ENCODE measurements around the gene LSAMP. TPM values are rescaled to one million over a fixed set of nuclear protein-coding genes. Genes with fewer than 3 reads are reported as not detected.

LSAMP gene
- polyA plus RNA-seq, 1 experiment, result 2.7 TPM

GRCh38 chr3:116145613-116146012, 299.7 kb downstream of the LSAMP start:
- ChIA-PET POLR2A (no interaction called here), CTCF (interaction anchor here (0.7 kb wide), 1 partner anchor 487 kb away, joined by 3 read pairs; no protein-coding TSS in a partner anchor)
- no peak for DNase-seq (ENCODE audit: low read depth)
- no peak for TF ChIP-seq CTCF (IDR thresholded peaks at IDR 0.05; ENCODE audit: insufficient read depth, low read depth, low read length)
- Histone ChIP-seq H3K4me3 (ENCODE audit: low read depth, low read length) (no peak overlapping the region), H3K27me3 (ENCODE audit: control insufficient read depth, insufficient read depth, low read length) (no peaks in the 10 kb centered on the region), H3K36me3 (ENCODE audit: control insufficient read depth, insufficient read depth, low read length) (no peaks in the 10 kb centered on the region)

- ChIA-PET POLR2A (no interaction called here), CTCF (no interaction called here)
- TF ChIP-seq CTCF (IDR thresholded peaks at IDR 0.05; ENCODE audit: insufficient read depth, low read depth, low read length), result no peak
- H3K4me3 ChIP-seq (ENCODE audit: low read depth, low read length), result no peak overlapping the region
- H3K27me3 ChIP-seq (ENCODE audit: control insufficient read depth, insufficient read depth, low read length), result no peaks in the 10 kb centered on the region
- H3K36me3 ChIP-seq (ENCODE audit: control insufficient read depth, insufficient read depth, low read length), result no peaks in the 10 kb centered on the region
- DNase-seq (ENCODE audit: low read depth), result no peak
Observed at GRCh38 chr3:116141724-116142123, 303.6 kb downstream of the LSAMP start.

DNA sequence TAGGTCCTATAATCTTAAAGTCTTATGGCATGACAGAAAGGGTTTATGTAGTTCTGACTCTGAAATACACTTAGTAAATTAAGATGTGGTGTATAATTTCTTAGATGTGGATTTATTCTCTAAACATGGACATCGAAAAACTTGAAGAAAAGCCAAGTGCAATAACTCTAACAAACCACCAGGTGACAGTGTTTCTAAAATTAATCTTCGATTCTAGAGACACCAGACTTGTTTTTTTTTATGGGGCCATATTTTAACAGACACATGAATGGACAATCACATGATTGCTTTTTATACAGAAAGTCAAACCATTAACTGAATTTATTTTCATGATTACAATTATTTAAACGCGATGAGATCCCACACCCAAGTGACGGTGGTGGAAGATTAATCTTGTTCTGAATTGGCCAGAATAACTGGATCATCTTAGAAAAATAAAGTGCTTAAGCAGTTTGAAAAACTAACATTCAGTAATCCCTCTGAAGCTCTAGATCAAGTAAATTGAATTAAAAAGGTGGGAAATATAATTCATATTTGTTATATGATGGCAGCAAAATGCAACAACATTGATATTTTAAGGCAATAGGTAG, 305.1 kb downstream of the LSAMP start:
- H3K36me3 ChIP-seq (ENCODE audit: control insufficient read depth, insufficient read depth, low read length), result no peaks in the 10 kb centered on the region
- peak; percentile 73 for TF ChIP-seq CTCF (IDR thresholded peaks at IDR 0.05; ENCODE audit: insufficient read depth, low read depth, low read length)
- DNase-seq (ENCODE audit: low read depth), result no peak
- CTCF ChIA-PET, result interaction anchor here (0.9 to 1.0 kb wide), 3 partner anchors 12 to 617 kb away, joined by 3 to 4 read pairs (median 3); no protein-coding TSS in a partner anchor
- POLR2A ChIA-PET, result no interaction called here
- H3K27me3 ChIP-seq (ENCODE audit: control insufficient read depth, insufficient read depth, low read length), result no peaks in the 10 kb centered on the region
- H3K4me3 ChIP-seq (ENCODE audit: low read depth, low read length), result no peak overlapping the region

- POLR2A ChIA-PET, result no interaction called here
Observed at GRCh38 chr3:116139641-116140040, 305.6 kb downstream of the LSAMP start.

More at GRCh38 chr3:116139641-116140040, 305.6 kb downstream of the LSAMP start:
- no peak for DNase-seq (ENCODE audit: low read depth)
- H3K27me3 ChIP-seq (ENCODE audit: control insufficient read depth, insufficient read depth, low read length), result no peaks in the 10 kb centered on the region
- no peak overlapping the region for H3K4me3 ChIP-seq (ENCODE audit: low read depth, low read length)
- TF ChIP-seq CTCF (IDR thresholded peaks at IDR 0.05; ENCODE audit: insufficient read depth, low read depth, low read length), result no peak
- CTCF ChIA-PET, result interaction anchor here (0.9 kb wide), 1 partner anchor 618 kb away, joined by 4 read pairs; no protein-coding TSS in a partner anchor
- no peaks in the 10 kb centered on the region for H3K36me3 ChIP-seq (ENCODE audit: control insufficient read depth, insufficient read depth, low read length)
